Mesendoderm (in vitro differentiated cells): ENCODE results near the gene ZNF628.

Experiments used
- DNase-seq: peaks from one replicate; pipeline ENCODE4 v3.0.0; 2013
- H2AK5ac ChIP-seq: 2 replicates; pipeline ENCODE4 v1.6.1; 2013; ENCODE audit warnings: low read length, inconsistent platforms
- H2BK120ac ChIP-seq: 2 replicates; pipeline ENCODE4 v1.6.1; 2013; ENCODE audit warnings: low read depth, mild to moderate bottlenecking, low read length, moderate library complexity, mixed read lengths
- H2BK15ac ChIP-seq: replicated peaks from 2 replicates; pipeline ENCODE4 v1.6.1; 2013; ENCODE audit warnings: low read depth, mild to moderate bottlenecking, moderate library complexity
- H2BK5ac ChIP-seq: 2 replicates; pipeline ENCODE4 v1.6.1; 2013; ENCODE audit warnings: low read length, inconsistent platforms
- H3K18ac ChIP-seq: 2 replicates; pipeline ENCODE4 v1.6.1; 2013; ENCODE audit warnings: mild to moderate bottlenecking, low read length, mixed read lengths
- H3K23ac ChIP-seq: one replicate; pipeline ENCODE4 v1.6.1; 2013; ENCODE audit warnings: low read length
- H3K27ac ChIP-seq: 2 replicates; pipeline ENCODE4 v1.5.1; 2013; ENCODE audit warnings: low read depth, mild to moderate bottlenecking, inconsistent platforms, low read length, moderate library complexity
- H3K27me3 ChIP-seq: 2 replicates; pipeline ENCODE4 v1.6.1; 2013; ENCODE audit warnings: low read length, control low read depth, mild to moderate bottlenecking, inconsistent platforms; ENCODE audit not compliant: insufficient read depth, poor library complexity
- H3K36me3 ChIP-seq: 2 replicates; pipeline ENCODE4 v1.6.1; 2013; ENCODE audit warnings: low read length, inconsistent platforms; ENCODE audit not compliant: control insufficient read depth, insufficient read depth
- H3K4ac ChIP-seq: one replicate; pipeline ENCODE4 v1.6.1; 2013; ENCODE audit warnings: low read depth, mild to moderate bottlenecking, low read length, moderate library complexity
- H3K4me1 ChIP-seq: 2 replicates; pipeline ENCODE4 v1.6.1; 2013; ENCODE audit warnings: low read depth, low read length, inconsistent platforms; ENCODE audit not compliant: control insufficient read depth
- H3K4me2 ChIP-seq: 2 replicates; pipeline ENCODE4 v1.6.1; 2013; ENCODE audit warnings: low read length
- H3K4me3 ChIP-seq: 2 replicates; pipeline ENCODE4 v1.5.1; 2013; ENCODE audit warnings: mild to moderate bottlenecking, low read length
- H3K56ac ChIP-seq: one replicate; pipeline ENCODE4 v1.6.1; 2013; ENCODE audit warnings: low read length
- H3K79me1 ChIP-seq: 2 replicates; pipeline ENCODE4 v1.6.1; 2013; ENCODE audit warnings: low read length, inconsistent platforms
- H3K79me2 ChIP-seq: 2 replicates; pipeline ENCODE4 v1.6.1; 2013; ENCODE audit warnings: mild to moderate bottlenecking, low read length; ENCODE audit not compliant: control insufficient read depth, insufficient read depth
- H3K9ac ChIP-seq: 2 replicates; pipeline ENCODE4 v1.6.1; 2013; ENCODE audit warnings: low read length, inconsistent platforms
- H4K5ac ChIP-seq: one replicate; pipeline ENCODE4 v1.6.1; 2013; ENCODE audit warnings: low read length
- H4K8ac ChIP-seq: one replicate; pipeline ENCODE4 v1.6.1; 2013; ENCODE audit warnings: low read depth, mild to moderate bottlenecking, control low read depth, low read length, moderate library complexity
- WGBS: extraction: QIAGEN DNeasy Blood & Tissue Kit; methylation state at CpG from one replicate; pipeline ENCODE4 v1.1.7; 2013; ENCODE audit warnings: low lambda C conversion rate, missing lambda C conversion rate; ENCODE audit not compliant: insufficient coverage; ENCODE audit errors: extremely low coverage; 5-methylcytosine and 5-hydroxymethylcytosine counted together

The ZNF628 gene

DNA sequence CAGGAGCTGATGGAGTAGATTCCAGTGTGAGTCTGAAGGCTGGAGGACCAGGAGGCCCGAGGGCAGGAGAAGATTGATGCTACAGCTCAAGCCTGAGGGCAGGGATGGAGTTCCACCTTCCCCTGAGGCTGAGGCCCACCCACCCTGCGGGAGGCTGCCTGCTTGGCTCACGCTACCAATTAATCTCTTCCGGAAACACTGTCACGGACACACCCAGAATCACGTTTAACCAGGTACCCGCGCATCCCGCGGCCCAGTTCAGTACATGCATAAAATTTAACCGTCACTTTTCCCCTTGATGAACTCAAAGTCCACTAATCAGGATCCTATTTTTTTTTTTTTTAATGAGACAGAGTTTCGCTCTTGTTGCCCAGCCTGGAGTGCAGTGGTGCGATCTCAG is 5.2 kb upstream of the ZNF628 start:
- no peak overlapping the region for H3K56ac ChIP-seq
- no peak overlapping the region for H2AK5ac ChIP-seq
- no peak overlapping the region for H3K4me3 ChIP-seq
- H3K27me3 ChIP-seq, result no peaks in the 10 kb centered on the region
- no peak overlapping the region for H3K9ac ChIP-seq
- no peak for DNase-seq
- no peak overlapping the region for H2BK5ac ChIP-seq
- no peak overlapping the region for H3K23ac ChIP-seq
- no peaks in the 10 kb centered on the region for H3K4me1 ChIP-seq
- no CpG with 5 or more reads among the region's 13 CpGs for WGBS
- H2BK15ac ChIP-seq, result no peak overlapping the region
- no peaks in the 10 kb centered on the region for H3K79me2 ChIP-seq
- no peaks in the 10 kb centered on the region for H3K36me3 ChIP-seq
- no peak overlapping the region for H4K5ac ChIP-seq
- H2BK120ac ChIP-seq, result no peak overlapping the region
- no peaks in the 10 kb centered on the region for H3K79me1 ChIP-seq
- H3K4ac ChIP-seq, result no peak overlapping the region
- no peak overlapping the region for H3K18ac ChIP-seq
- no peak overlapping the region for H4K8ac ChIP-seq
- H3K27ac ChIP-seq, result no peak overlapping the region
- no peak overlapping the region for H3K4me2 ChIP-seq

- Histone ChIP-seq H3K18ac (no peak overlapping the region), H3K27ac (no peak overlapping the region), H3K23ac (no peak overlapping the region), H4K5ac (no peak overlapping the region), H3K4me1 (no peaks in the 10 kb centered on the region), H3K36me3 (no peaks in the 10 kb centered on the region), H2BK120ac (no peak overlapping the region), H3K4me2 (no peak overlapping the region), H3K9ac (no peak overlapping the region), H2AK5ac (no peak overlapping the region), H3K27me3 (no peaks in the 10 kb centered on the region), H3K56ac (no peak overlapping the region), H2BK15ac (no peak overlapping the region), H3K4ac (no peak overlapping the region), H2BK5ac (no peak overlapping the region), H3K4me3 (no peak overlapping the region), H4K8ac (no peak overlapping the region), H3K79me2 (no peaks in the 10 kb centered on the region), H3K79me1 (no peaks in the 10 kb centered on the region)
- DNase-seq, result peak; percentile 51
- no CpG with 5 or more reads among the region's 8 CpGs for WGBS
These were observed 4.0 kb upstream of the ZNF628 start for GRCh38 chr19:55472463-55472862.

DNA sequence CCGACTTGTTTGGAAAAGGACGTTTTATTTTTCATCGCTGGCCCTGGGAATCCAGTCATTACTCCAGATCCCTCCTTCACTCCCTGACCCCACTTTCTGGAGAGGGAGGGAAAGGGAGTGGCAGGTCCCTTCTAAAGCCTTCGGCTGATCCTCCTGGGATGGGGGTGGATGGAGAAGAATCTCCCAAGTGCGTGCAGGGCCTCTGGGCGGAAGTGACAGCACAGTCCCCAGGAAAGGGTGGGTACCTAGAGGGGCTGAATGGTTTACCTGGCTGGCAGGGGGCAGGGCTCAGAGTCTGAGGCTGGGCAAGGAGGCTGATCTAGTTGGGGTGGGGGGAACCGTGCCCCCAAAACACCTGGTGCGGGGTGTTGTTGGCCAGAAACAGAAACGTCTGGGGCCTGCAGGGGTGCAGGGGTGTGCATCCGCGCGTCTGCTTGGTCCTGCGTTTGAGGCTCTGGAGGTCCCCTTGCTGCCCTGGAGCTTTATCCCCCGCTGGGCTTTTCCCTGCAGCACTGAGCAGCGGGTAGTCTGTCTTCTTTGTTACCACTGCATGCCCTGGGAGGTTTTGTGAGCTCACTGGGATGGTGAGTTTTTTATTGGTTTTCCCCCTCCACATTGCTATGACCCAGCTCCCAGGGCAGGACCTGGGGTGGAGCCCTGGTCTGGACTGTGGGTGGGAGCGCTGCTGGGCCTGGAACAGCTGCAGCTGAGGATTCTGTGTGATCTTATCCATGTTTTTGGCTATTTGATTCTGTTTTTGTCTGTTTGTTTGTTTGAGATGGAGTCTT is 3.0 kb upstream of the ZNF628 start:
- H4K5ac ChIP-seq, result no peak overlapping the region
- no peak overlapping the region for H2AK5ac ChIP-seq
- H2BK15ac ChIP-seq, result no peak overlapping the region
- no peak overlapping the region for H3K4ac ChIP-seq
- H3K18ac ChIP-seq, result no peak overlapping the region
- peaks cover 5% of the 10 kb centered on the region for H3K79me1 ChIP-seq
- peaks cover 2% of the 10 kb centered on the region for H3K4me1 ChIP-seq
- no peak overlapping the region for H2BK5ac ChIP-seq
- H3K4me2 ChIP-seq, result no peak overlapping the region
- no peak overlapping the region for H3K9ac ChIP-seq
- no peak overlapping the region for H2BK120ac ChIP-seq
- WGBS, result no CpG with 5 or more reads among the region's 16 CpGs
- no peaks in the 10 kb centered on the region for H3K36me3 ChIP-seq
- no peak overlapping the region for H4K8ac ChIP-seq
- no peak overlapping the region for H3K4me3 ChIP-seq
- H3K27ac ChIP-seq, result no peak overlapping the region
- H3K79me2 ChIP-seq, result peaks cover 2% of the 10 kb centered on the region
- H3K23ac ChIP-seq, result no peak overlapping the region
- H3K27me3 ChIP-seq, result no peaks in the 10 kb centered on the region
- peak; percentile 18 for DNase-seq
- H3K56ac ChIP-seq, result peak overlapping the region; percentile 17

DNA sequence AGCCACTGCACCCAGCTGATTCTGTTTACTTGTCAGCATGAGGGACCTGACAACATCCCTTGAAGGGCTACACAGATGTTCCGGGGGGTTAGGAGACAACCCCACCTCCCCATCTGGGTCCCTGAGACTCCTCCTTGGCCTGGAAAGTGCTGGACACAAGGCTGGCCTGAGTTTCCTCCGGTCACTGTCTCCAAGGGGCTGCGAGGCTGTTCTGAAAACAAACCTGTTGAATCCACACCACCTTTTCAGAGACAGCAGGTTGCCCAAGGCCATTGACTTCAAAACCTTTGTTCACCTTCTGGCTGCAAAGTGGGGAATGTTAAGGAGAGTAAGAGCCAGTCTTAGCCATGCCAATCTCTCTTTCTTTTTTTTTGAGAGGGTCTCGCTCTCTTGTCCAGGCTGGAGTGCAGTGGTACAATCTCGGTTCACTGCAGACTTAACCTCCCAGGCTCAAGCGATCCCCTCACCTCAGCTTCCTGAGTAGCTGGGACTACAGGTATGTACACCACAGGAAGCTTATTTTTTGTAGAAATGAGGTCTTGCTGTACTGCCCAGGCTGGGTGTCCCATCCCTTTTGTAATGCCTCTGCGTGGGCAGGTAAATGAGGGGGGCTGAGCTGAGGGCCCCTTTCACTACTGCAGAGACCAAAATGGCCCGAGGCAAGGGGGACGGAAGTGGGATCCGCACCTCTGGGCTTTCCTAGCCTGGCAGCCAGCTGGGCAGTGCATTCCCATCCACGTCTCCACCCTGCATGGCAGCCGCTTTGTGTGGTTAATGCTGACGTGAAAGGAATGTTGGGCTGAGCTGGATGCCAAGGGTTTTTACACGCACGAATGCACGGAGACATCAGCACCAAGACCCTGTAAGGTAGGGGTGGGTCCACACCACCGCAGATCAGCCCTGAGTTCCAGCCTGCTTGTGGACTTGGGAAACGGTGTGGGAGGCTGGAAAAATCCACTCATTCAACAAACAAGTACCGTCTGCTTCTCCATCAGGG is 1.9 kb upstream of the ZNF628 start:
- Histone ChIP-seq H2BK5ac (no peak overlapping the region), H3K4me1 (peaks cover 2% of the 10 kb centered on the region), H2AK5ac (peak overlapping the region; percentile 59), H4K8ac (no peak overlapping the region), H3K4me3 (no peak overlapping the region), H2BK15ac (no peak overlapping the region), H3K36me3 (no peaks in the 10 kb centered on the region), H3K56ac (peak overlapping the region; percentile 5), H2BK120ac (no peak overlapping the region), H3K18ac (no peak overlapping the region), H3K9ac (no peak overlapping the region), H3K79me1 (peaks cover 7% of the 10 kb centered on the region), H3K4ac (no peak overlapping the region), H3K27me3 (no peaks in the 10 kb centered on the region), H3K23ac (no peak overlapping the region), H4K5ac (no peak overlapping the region), H3K27ac (no peak overlapping the region), H3K4me2 (no peak overlapping the region), H3K79me2 (peaks cover 2% of the 10 kb centered on the region)
- DNase-seq, result peak; percentile 21
- no CpG with 5 or more reads among the region's 19 CpGs for WGBS

DNA sequence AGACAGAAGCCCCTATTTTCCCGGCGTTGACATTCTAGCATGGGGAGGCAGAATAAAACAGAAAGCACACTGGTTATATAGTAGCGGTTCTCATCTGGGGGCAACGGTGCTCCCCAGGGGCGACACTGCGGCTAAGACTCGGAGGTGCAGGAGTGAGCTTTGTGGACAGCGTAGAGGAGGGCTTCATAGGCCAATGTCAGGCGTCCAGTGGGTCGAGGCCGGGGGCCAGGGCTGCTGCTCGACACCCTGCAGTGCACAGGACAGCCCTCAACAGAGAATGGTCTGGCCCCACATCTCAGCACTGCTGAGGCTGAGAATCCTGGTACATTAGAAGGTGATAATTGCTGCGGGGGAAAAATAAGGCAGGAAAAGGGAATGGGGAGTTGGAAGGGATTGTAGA is 1.5 kb downstream of the ZNF628 start:
- Histone ChIP-seq H3K23ac (no peak overlapping the region), H3K4me3 (no peak overlapping the region), H3K27ac (no peak overlapping the region), H3K9ac (no peak overlapping the region), H3K4me2 (no peak overlapping the region), H4K5ac (no peak overlapping the region), H3K27me3 (no peaks in the 10 kb centered on the region), H4K8ac (no peak overlapping the region), H3K79me1 (peaks cover 9% of the 10 kb centered on the region), H2BK15ac (no peak overlapping the region), H3K4ac (no peak overlapping the region), H3K79me2 (peaks cover 2% of the 10 kb centered on the region), H3K4me1 (peaks cover 2% of the 10 kb centered on the region), H2AK5ac (no peak overlapping the region), H2BK5ac (no peak overlapping the region), H3K56ac (peak overlapping the region; percentile 44), H3K18ac (no peak overlapping the region), H2BK120ac (no peak overlapping the region), H3K36me3 (no peaks in the 10 kb centered on the region)
- DNase-seq, result no peak
- WGBS, result 100% methylated on average over 1 of the region's 13 CpGs
